ENCODE measurements around the gene GPR17. TPM values are rescaled to one million over a fixed set of nuclear protein-coding genes. Genes with fewer than 3 reads are reported as not detected.

Gene GPR17
- total RNA-seq, 1 donor from 2014 or later = not detected

GRCh38 chr2:127637725-127638252, 8.2 kb upstream of the GPR17 start:
- no peak overlapping the region for H3K27ac Mint-ChIP-seq

GRCh38 chr2:127638361-127639110, 7.4 kb upstream of the GPR17 start:
- H3K4me3 ChIP-seq = no peak overlapping the region
- no peaks in the 10 kb centered on the region for H4K20me1 ChIP-seq (ENCODE audit: low read depth)
- no peak for TF ChIP-seq EZH2 (IDR thresholded peaks at IDR 0.05)
- TF ChIP-seq CTCF (IDR thresholded peaks at IDR 0.05) = no peak
- no peak for TF ChIP-seq EZH2phosphoT487 (IDR thresholded peaks at IDR 0.05)
- Mint-ChIP-seq H3K27me3 (ENCODE audit: insufficient read depth, low read depth) (peaks cover 7% of the 10 kb centered on the region), H3K9me3 (no peaks in the 10 kb centered on the region), H3K4me1 (peaks cover 8% of the 10 kb centered on the region), H3K27ac (no peak overlapping the region), H3K36me3 (no peaks in the 10 kb centered on the region), H3K4me3 (no peak overlapping the region)
- DNase-seq (ENCODE audit: low spot score) = peak; percentile 17
- H3K27ac ChIP-seq = no peak overlapping the region
- H3K27me3 ChIP-seq = no peaks in the 10 kb centered on the region
- no peaks in the 10 kb centered on the region for H3K79me2 ChIP-seq (ENCODE audit: low read depth)
- peak overlapping the region; percentile 51 for H2AFZ ChIP-seq (replicated peaks)
- no peaks in the 10 kb centered on the region for H3F3A ChIP-seq (ENCODE audit: low read depth)
- peaks cover 5% of the 10 kb centered on the region for H3K4me1 ChIP-seq
- H3K9ac ChIP-seq = no peak overlapping the region
- H3K9me3 ChIP-seq (ENCODE audit: low read depth) = no peaks in the 10 kb centered on the region
- no peak overlapping the region for H3K4me2 ChIP-seq
- no peaks in the 10 kb centered on the region for H3K36me3 ChIP-seq

More at GRCh38 chr2:127637725-127638252, 8.2 kb upstream of the GPR17 start:
- peak; percentile 28 for DNase-seq (ENCODE audit: low spot score)
- H3K79me2 ChIP-seq (ENCODE audit: low read depth) = no peaks in the 10 kb centered on the region
- peak overlapping the region; percentile 51 for H2AFZ ChIP-seq (replicated peaks)
- H3K9me3 Mint-ChIP-seq = no peaks in the 10 kb centered on the region
- no peaks in the 10 kb centered on the region for H3K27me3 ChIP-seq
- H3K4me3 Mint-ChIP-seq = no peak overlapping the region
- H3K4me3 ChIP-seq = no peak overlapping the region
- no peaks in the 10 kb centered on the region for H3K36me3 ChIP-seq
- peaks cover 7% of the 10 kb centered on the region for H3K27me3 Mint-ChIP-seq (ENCODE audit: insufficient read depth, low read depth)
- H3F3A ChIP-seq (ENCODE audit: low read depth) = no peaks in the 10 kb centered on the region
- no peaks in the 10 kb centered on the region for H3K9me3 ChIP-seq (ENCODE audit: low read depth)
- H4K20me1 ChIP-seq (ENCODE audit: low read depth) = no peaks in the 10 kb centered on the region
- no peak overlapping the region for H3K9ac ChIP-seq
- H3K4me1 Mint-ChIP-seq = peaks cover 2% of the 10 kb centered on the region
- TF ChIP-seq CTCF (IDR thresholded peaks at IDR 0.05) (no peak), EZH2phosphoT487 (IDR thresholded peaks at IDR 0.05) (no peak), EZH2 (IDR thresholded peaks at IDR 0.05) (no peak)
- H3K4me2 ChIP-seq = no peak overlapping the region
- H3K27ac ChIP-seq = no peak overlapping the region
- no peaks in the 10 kb centered on the region for H3K36me3 Mint-ChIP-seq
- peaks cover 5% of the 10 kb centered on the region for H3K4me1 ChIP-seq

GRCh38 chr2:127639111-127639474, 6.9 kb upstream of the GPR17 start:
- H3K36me3 Mint-ChIP-seq = no peaks in the 10 kb centered on the region
- H2AFZ ChIP-seq (replicated peaks) = no peak overlapping the region
- no peaks in the 10 kb centered on the region for H3K79me2 ChIP-seq (ENCODE audit: low read depth)
- H3K36me3 ChIP-seq = no peaks in the 10 kb centered on the region
- H3F3A ChIP-seq (ENCODE audit: low read depth) = no peaks in the 10 kb centered on the region
- H3K9ac ChIP-seq = no peak overlapping the region
- peaks cover 5% of the 10 kb centered on the region for H3K4me1 ChIP-seq
- H3K27me3 Mint-ChIP-seq (ENCODE audit: insufficient read depth, low read depth) = peaks cover 11% of the 10 kb centered on the region
- no peaks in the 10 kb centered on the region for H3K9me3 ChIP-seq (ENCODE audit: low read depth)
- H3K27me3 ChIP-seq = no peaks in the 10 kb centered on the region
- H3K4me1 Mint-ChIP-seq = peaks cover 13% of the 10 kb centered on the region
- no peak overlapping the region for H3K4me2 ChIP-seq
- H4K20me1 ChIP-seq (ENCODE audit: low read depth) = no peaks in the 10 kb centered on the region
- H3K9me3 Mint-ChIP-seq = no peaks in the 10 kb centered on the region
- no peak for DNase-seq (ENCODE audit: low spot score)
- no peak overlapping the region for H3K27ac ChIP-seq
- no peak overlapping the region for H3K4me3 ChIP-seq
- H3K27ac Mint-ChIP-seq = no peak overlapping the region
- TF ChIP-seq EZH2phosphoT487 (IDR thresholded peaks at IDR 0.05) (no peak), CTCF (IDR thresholded peaks at IDR 0.05) (no peak), EZH2 (IDR thresholded peaks at IDR 0.05) (no peak)
- H3K4me3 Mint-ChIP-seq = no peak overlapping the region
